PC-3 (cell line): ENCODE measurements around the gene CCSER1. TPM values are rescaled to one million over a fixed set of nuclear protein-coding genes. Genes with fewer than 3 reads are reported as not detected.
"Not testable (repeated sequence)": the region's sequence is repeated elsewhere in the genome, so short reads cannot be mapped to it uniquely, and the experiment has no call there.

ENCODE experiments used
- ATAC-seq: fragments of 200-7000 bp; cut with Tn5 transposase; 2 replicates; pipeline ENCODE4 v1.9.1; 2020; ENCODE audit warnings: mild to moderate bottlenecking, moderate library complexity
- BruUV-seq: library from RNA; stranded (reverse); fragments of 400-500 nt; replicated peaks from 2 replicates; lab custom pipeline; 2021; lab: Mats Ljungman, UMichigan
- CTCF ChIA-PET: fragments of 300-600 bp; sonication (Branson Sonifier 250); formaldehyde crosslinking; loops from one replicate; lab custom pipeline; 2022; ENCODE audit warnings: antibody characterized with exemption; lab: Charles Lee
- POLR2A ChIA-PET: fragments of 300-600 bp; sonication (Branson Sonifier 250); formaldehyde crosslinking; loops from one replicate; lab custom pipeline; 2022; ENCODE audit warnings: antibody characterized with exemption; ENCODE audit not compliant: unreplicated experiment; lab: Charles Lee
- DNase-seq: peaks from one replicate; pipeline ENCODE4 v3.0.0-alpha.2; 2015
- H2AFZ ChIP-seq: fragments of 300-600 bp; sonication (generic); 2 replicates; pipeline ENCODE4 v1.6.0; 2016; ENCODE audit warnings: antibody characterized with exemption, low read length
- H3F3A ChIP-seq: fragments of 300-600 bp; sonication (generic); one replicate; pipeline ENCODE4 v1.6.0; 2017; ENCODE audit warnings: antibody characterized with exemption, low read length, control low read depth, mild to moderate bottlenecking; ENCODE audit not compliant: unreplicated experiment
- H3K27ac ChIP-seq: fragments of 300-600 bp; sonication (generic); 2 replicates; pipeline ENCODE4 v1.5.1; 2016; ENCODE audit warnings: mild to moderate bottlenecking, low read length
- H3K27me3 ChIP-seq: fragments of 300-600 bp; sonication (generic); 2 replicates; pipeline ENCODE4 v1.6.1; 2016; ENCODE audit warnings: low read length, mixed read lengths
- H3K36me3 ChIP-seq: fragments of 300-600 bp; sonication (generic); 2 replicates; pipeline ENCODE4 v1.6.1; 2016; ENCODE audit warnings: low read depth, mixed run types, low read length, mixed read lengths
- H3K4me1 ChIP-seq: fragments of 300-600 bp; sonication (generic); 2 replicates; pipeline ENCODE4 v1.5.1; 2016; ENCODE audit warnings: low read length; ENCODE audit not compliant: insufficient read depth
- H3K4me2 ChIP-seq: fragments of 300-600 bp; sonication (generic); 2 replicates; pipeline ENCODE4 v1.6.0; 2016; ENCODE audit warnings: low read length
- H3K4me3 ChIP-seq: fragments of 300-600 bp; sonication (generic); 2 replicates; pipeline ENCODE4 v1.5.1; 2016; ENCODE audit warnings: mild to moderate bottlenecking, low read length, mixed read lengths
- H3K79me2 ChIP-seq: fragments of 300-600 bp; sonication (generic); 2 replicates; pipeline ENCODE4 v1.6.1; 2017; ENCODE audit warnings: low read length, mixed read lengths
- H3K9ac ChIP-seq: fragments of 300-600 bp; sonication (generic); 2 replicates; pipeline ENCODE4 v1.6.0; 2016; ENCODE audit warnings: mild to moderate bottlenecking, low read length
- H3K9me2 ChIP-seq: fragments of 300-600 bp; sonication (generic); replicated peaks from 2 replicates; pipeline ENCODE4 v1.6.1; 2016; ENCODE audit warnings: mixed run types, low read length, mixed read lengths
- H3K9me3 ChIP-seq: fragments of 300-600 bp; sonication (generic); 2 replicates; pipeline ENCODE4 v1.6.1; 2016; ENCODE audit warnings: low read length, mixed read lengths
- H4K20me1 ChIP-seq: fragments of 300-600 bp; sonication (generic); 2 replicates; pipeline ENCODE4 v1.6.1; 2016; ENCODE audit warnings: low read length, mixed read lengths
- CTCF ChIP-seq: fragments of 300-600 bp; sonication (generic); conservative IDR thresholded peaks from 2 replicates; pipeline ENCODE4 v1.5.1; 2017; ENCODE audit warnings: antibody characterized with exemption, low read depth, mild to moderate bottlenecking, low read length
- EZH2 ChIP-seq: fragments of 300-600 bp; sonication (generic); IDR thresholded peaks from one replicate; pipeline ENCODE4 v1.6.1; 2017; ENCODE audit warnings: antibody characterized with exemption, mild to moderate bottlenecking, low read length; ENCODE audit not compliant: unreplicated experiment
- EZH2phosphoT487 ChIP-seq: fragments of 300-600 bp; sonication (generic); IDR thresholded peaks from 2 replicates; pipeline ENCODE4 v1.6.1; 2018; ENCODE audit warnings: mild to moderate bottlenecking, antibody characterized with exemption, low read length, borderline replicate concordance
- intact Hi-C: fragments of 100-400 bp; cut with micrococcal nuclease; formaldehyde crosslinking; loops from 2 replicates; pipeline ENCODE4 v1.9.0; 2023
- total RNA-seq: library from RNA; depleted of rRNA; stranded (reverse); fragments of >200 nt; gene quantifications from 2 replicates; pipeline ENCODE4 v1.2.3, GENCODE V29; 2014

Gene CCSER1
- total RNA-seq, 1 experiment from 2014 or later: 6.0 TPM

- POLR2A ChIA-PET: no interaction called here
- no TSS peak for BruUV-seq
- DNase-seq (peak; percentile 1), ATAC-seq (peak; percentile 64)
- H3K4me3 ChIP-seq: no peak overlapping the region
- no peaks in the 10 kb centered on the region for H4K20me1 ChIP-seq
- intact Hi-C loops: no loop called here
- no peak overlapping the region for H3K27ac ChIP-seq
- no peaks in the 10 kb centered on the region for H3F3A ChIP-seq
- no peak for TF ChIP-seq EZH2
- TF ChIP-seq EZH2phosphoT487: no peak
- TF ChIP-seq CTCF: no peak
- H3K79me2 ChIP-seq: no peaks in the 10 kb centered on the region
- peak overlapping the region; percentile 31; the same call in 1 of the 2 replicates for H3K4me2 ChIP-seq
- H3K4me1 ChIP-seq: peaks cover 11% of the 10 kb centered on the region
- no peaks in the 10 kb centered on the region for H3K27me3 ChIP-seq
- H3K9ac ChIP-seq: no peak overlapping the region
- H3K36me3 ChIP-seq: no peaks in the 10 kb centered on the region
- no peaks in the 10 kb centered on the region for H3K9me2 ChIP-seq
- H2AFZ ChIP-seq: no peak overlapping the region
- no peaks in the 10 kb centered on the region for H3K9me3 ChIP-seq
- CTCF ChIA-PET: no interaction called here
Measured at GRCh38 chr4:91170768-91171167, 1043.6 kb downstream of the CCSER1 start.

- intact Hi-C loops: no loop called here
- DNase-seq: peak; percentile 58
- ATAC-seq: peak; percentile 85
- Histone ChIP-seq H3K4me2 (peak overlapping the region; percentile 31; the same call in 1 of the 2 replicates), H3K27ac (no peak overlapping the region), H3K4me3 (no peak overlapping the region), H3F3A (no peaks in the 10 kb centered on the region), H3K9me2 (no peaks in the 10 kb centered on the region), H3K4me1 (peaks cover 11% of the 10 kb centered on the region), H3K36me3 (no peaks in the 10 kb centered on the region), H3K9ac (no peak overlapping the region), H3K9me3 (no peaks in the 10 kb centered on the region), H3K27me3 (no peaks in the 10 kb centered on the region), H2AFZ (no peak overlapping the region), H3K79me2 (no peaks in the 10 kb centered on the region), H4K20me1 (no peaks in the 10 kb centered on the region)
- POLR2A ChIA-PET: no interaction called here
- TF ChIP-seq EZH2phosphoT487: no peak
- no peak for TF ChIP-seq CTCF
- TF ChIP-seq EZH2: no peak
- CTCF ChIA-PET: no interaction called here
- BruUV-seq: no TSS peak
Measured at GRCh38 chr4:91171217-91171616, 1044.0 kb downstream of the CCSER1 start.

GRCh38 chr4:91185061-91185460 is 1057.9 kb downstream of the CCSER1 start:
- H3K4me2 ChIP-seq, H3K4me3 ChIP-seq, ATAC-seq, H4K20me1 ChIP-seq, H3K79me2 ChIP-seq, CTCF ChIA-PET, H3F3A ChIP-seq, DNase-seq, H3K9me3 ChIP-seq, POLR2A ChIA-PET, H2AFZ ChIP-seq, intact Hi-C loops, BruUV-seq, H3K9ac ChIP-seq, H3K27me3 ChIP-seq, H3K4me1 ChIP-seq, H3K27ac ChIP-seq, H3K9me2 ChIP-seq, H3K36me3 ChIP-seq: not testable (repeated sequence)
